ENCODE measurements around the gene MAP7D1.

The MAP7D1 gene

DNA sequence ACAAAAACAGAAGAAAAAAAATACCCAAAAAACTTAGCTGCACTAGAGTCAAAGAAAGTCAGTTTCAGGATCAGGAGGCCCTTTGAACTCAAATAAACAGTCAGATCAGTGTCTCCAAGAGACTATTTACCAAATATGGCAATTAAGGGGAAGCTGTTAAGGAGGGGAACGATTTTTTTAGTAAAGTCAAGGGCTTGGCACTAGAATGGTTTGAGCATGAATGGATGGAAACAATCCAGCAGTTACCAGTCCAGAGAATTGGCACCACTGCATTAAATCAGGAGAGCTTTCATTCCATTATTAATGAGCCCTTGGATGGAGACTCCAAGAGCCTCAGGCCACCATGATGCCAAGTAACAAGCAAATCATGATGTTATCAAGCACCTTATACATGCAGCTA lies 13.8 kb upstream of the MAP7D1 start:
- TF ChIP-seq, protein P1, sequence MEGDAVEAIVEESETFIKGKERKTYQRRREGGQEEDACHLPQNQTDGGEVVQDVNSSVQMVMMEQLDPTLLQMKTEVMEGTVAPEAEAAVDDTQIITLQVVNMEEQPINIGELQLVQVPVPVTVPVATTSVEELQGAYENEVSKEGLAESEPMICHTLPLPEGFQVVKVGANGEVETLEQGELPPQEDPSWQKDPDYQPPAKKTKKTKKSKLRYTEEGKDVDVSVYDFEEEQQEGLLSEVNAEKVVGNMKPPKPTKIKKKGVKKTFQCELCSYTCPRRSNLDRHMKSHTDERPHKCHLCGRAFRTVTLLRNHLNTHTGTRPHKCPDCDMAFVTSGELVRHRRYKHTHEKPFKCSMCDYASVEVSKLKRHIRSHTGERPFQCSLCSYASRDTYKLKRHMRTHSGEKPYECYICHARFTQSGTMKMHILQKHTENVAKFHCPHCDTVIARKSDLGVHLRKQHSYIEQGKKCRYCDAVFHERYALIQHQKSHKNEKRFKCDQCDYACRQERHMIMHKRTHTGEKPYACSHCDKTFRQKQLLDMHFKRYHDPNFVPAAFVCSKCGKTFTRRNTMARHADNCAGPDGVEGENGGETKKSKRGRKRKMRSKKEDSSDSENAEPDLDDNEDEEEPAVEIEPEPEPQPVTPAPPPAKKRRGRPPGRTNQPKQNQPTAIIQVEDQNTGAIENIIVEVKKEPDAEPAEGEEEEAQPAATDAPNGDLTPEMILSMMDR (IDR thresholded peaks at IDR 0.05) = no peak
- Histone ChIP-seq H3K4me1 (no peaks in the 10 kb centered on the region), H3K36me3 (ENCODE audit: control insufficient read depth, insufficient read depth, low read length) (no peaks in the 10 kb centered on the region), H2AFZ (no peak overlapping the region), H3K9ac (no peak overlapping the region), H3K9me3 (ENCODE audit: control insufficient read depth, low read length) (no peaks in the 10 kb centered on the region), H3K27me3 (ENCODE audit: control insufficient read depth, insufficient read depth, low read length) (no peaks in the 10 kb centered on the region), H3K79me2 (no peaks in the 10 kb centered on the region), H3K4me2 (ENCODE audit: low read length) (no peak overlapping the region), H3K27ac (no peak overlapping the region), H3K4me3 (ENCODE audit: low read depth, low read length) (no peak overlapping the region)

DNA sequence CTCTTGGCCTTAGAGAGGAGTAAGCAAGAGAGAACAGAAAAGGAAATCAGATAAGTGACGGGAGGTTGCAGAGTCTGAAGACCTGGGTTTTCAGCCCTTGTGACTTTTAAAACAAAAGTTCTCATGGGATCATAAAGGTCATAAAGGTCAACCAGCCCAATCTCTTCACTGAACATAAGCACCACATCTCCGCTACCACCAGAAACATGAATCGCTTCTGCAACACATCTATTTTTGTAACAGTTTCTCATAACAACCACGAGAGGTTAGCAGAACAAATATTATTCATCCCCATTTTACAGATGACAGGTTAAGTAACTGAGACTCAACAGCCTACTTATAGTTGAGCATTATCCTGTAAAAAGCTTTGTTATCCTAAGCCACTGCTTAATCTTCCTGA lies 12.5 kb upstream of the MAP7D1 start:
- Histone ChIP-seq H2AFZ (no peak overlapping the region), H3K4me1 (no peaks in the 10 kb centered on the region), H3K4me2 (ENCODE audit: low read length) (no peak overlapping the region), H3K27ac (no peak overlapping the region), H3K4me3 (ENCODE audit: low read depth, low read length) (no peak overlapping the region), H3K9me3 (ENCODE audit: control insufficient read depth, low read length) (no peaks in the 10 kb centered on the region), H3K79me2 (no peaks in the 10 kb centered on the region), H3K36me3 (ENCODE audit: control insufficient read depth, insufficient read depth, low read length) (no peaks in the 10 kb centered on the region), H3K27me3 (ENCODE audit: control insufficient read depth, insufficient read depth, low read length) (no peaks in the 10 kb centered on the region), H3K9ac (no peak overlapping the region)
- TF ChIP-seq, protein P1 (IDR thresholded peaks at IDR 0.05) = no peak

DNA sequence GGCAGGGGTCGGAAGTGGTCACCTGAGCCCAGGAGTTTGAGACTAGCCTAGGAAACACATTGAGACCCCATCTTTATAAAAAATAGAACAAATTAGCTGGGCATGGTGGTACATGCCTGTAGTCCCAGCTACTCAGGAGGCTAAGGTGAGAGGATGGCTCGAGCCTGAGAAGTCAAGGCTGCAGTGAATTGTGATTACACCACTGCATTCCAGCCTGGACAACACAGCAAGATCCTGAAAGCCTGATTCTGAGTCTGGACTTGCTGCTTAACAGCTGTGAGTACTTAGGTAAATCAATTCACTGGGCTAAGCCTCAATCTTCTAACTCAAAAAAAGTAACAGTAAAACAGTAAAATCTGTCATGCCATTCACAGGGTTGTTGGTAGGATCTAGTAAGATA lies 11.5 kb upstream of the MAP7D1 start:
- Histone ChIP-seq H3K4me2 (ENCODE audit: low read length) (no peak overlapping the region), H3K27me3 (ENCODE audit: control insufficient read depth, insufficient read depth, low read length) (no peaks in the 10 kb centered on the region), H3K79me2 (no peaks in the 10 kb centered on the region), H3K9ac (no peak overlapping the region), H2AFZ (no peak overlapping the region), H3K27ac (no peak overlapping the region), H3K4me1 (no peaks in the 10 kb centered on the region), H3K9me3 (ENCODE audit: control insufficient read depth, low read length) (no peaks in the 10 kb centered on the region), H3K36me3 (ENCODE audit: control insufficient read depth, insufficient read depth, low read length) (no peaks in the 10 kb centered on the region), H3K4me3 (ENCODE audit: low read depth, low read length) (no peak overlapping the region)
- TF ChIP-seq, protein P1 (IDR thresholded peaks at IDR 0.05) = no peak

DNA sequence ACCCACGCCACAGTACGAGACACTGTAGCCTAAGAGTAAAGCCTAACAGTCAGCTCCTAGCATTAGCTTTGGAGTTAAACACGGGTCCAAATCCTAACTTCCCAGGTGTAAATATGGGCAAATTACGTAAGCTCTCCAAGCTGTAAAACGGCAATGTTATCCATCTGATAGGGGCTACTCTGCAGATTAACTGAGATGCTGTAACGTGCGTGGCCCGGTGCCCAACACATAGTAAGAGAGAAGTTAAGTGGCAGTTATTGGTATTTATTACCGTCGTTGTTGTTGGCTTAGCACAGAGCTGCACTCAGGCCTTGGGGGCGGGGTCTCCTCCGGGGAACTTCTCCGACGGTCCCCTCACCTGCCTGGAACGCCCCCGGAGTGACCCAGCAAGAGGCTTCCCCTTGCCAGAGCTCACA lies 7.1 kb upstream of the MAP7D1 start:
- Histone ChIP-seq H3K79me2 (no peaks in the 10 kb centered on the region), H3K27ac (peak overlapping the region; percentile 95), H3K9me3 (ENCODE audit: control insufficient read depth, low read length) (no peaks in the 10 kb centered on the region), H3K4me1 (peaks cover 20% of the 10 kb centered on the region), H3K4me3 (ENCODE audit: low read depth, low read length) (peak overlapping the region; percentile 84), H3K27me3 (ENCODE audit: control insufficient read depth, insufficient read depth, low read length) (no peaks in the 10 kb centered on the region), H3K9ac (no peak overlapping the region), H3K4me2 (ENCODE audit: low read length) (peak overlapping the region; percentile 99), H2AFZ (peak overlapping the region; percentile 86), H3K36me3 (ENCODE audit: control insufficient read depth, insufficient read depth, low read length) (no peaks in the 10 kb centered on the region)
- TF ChIP-seq, protein P1 (IDR thresholded peaks at IDR 0.05) = no peak

GRCh38 chr1:36149237-36149972 lies 6.6 kb upstream of the MAP7D1 start, which contains the start of gene TRAPPC3:
TSS of gene TRAPPC3 (minus strand) at chr1:36149486. CDS start at chr1:36149378, 108 bp downstream.
- Histone ChIP-seq H3K4me2 (ENCODE audit: low read length) (peak within 1 kb of the TSS; percentile 99), H3K9me3 (ENCODE audit: control insufficient read depth, low read length) (no peaks in the 10 kb centered on the region), H3K4me1 (peaks cover 20% of the 10 kb centered on the region), H3K36me3 (ENCODE audit: control insufficient read depth, insufficient read depth, low read length) (no peaks in the 10 kb centered on the region), H3K79me2 (no peaks in the 10 kb centered on the region), H2AFZ (peak within 1 kb of the TSS; percentile 86), H3K27ac (peak within 1 kb of the TSS; percentile 95), H3K9ac (no peak within 1 kb of the TSS), H3K4me3 (ENCODE audit: low read depth, low read length) (peak within 1 kb of the TSS; percentile 84), H3K27me3 (ENCODE audit: control insufficient read depth, insufficient read depth, low read length) (no peaks in the 10 kb centered on the region)
- TF ChIP-seq, protein P1 (IDR thresholded peaks at IDR 0.05) = peak; percentile 82

All from parathyroid adenoma (tissue), 2 donors.